HG03060 (cell line): ENCODE measurements around the gene BORCS8.
A peak's percentile ranks its signal among the peaks of the same experiment; 100 is the strongest.
"Not testable (repeated sequence)": the region's sequence is repeated elsewhere in the genome, so short reads cannot be mapped to it uniquely, and the experiment has no call there.

ENCODE experiments used
- ATAC-seq: cut with Tn5 transposase; IDR thresholded peaks from one replicate; pipeline ENCODE4 v1.9.1; 2021; ENCODE audit warnings: low read depth, moderate number of reproducible peaks; ENCODE audit not compliant: unreplicated experiment

The BORCS8 gene

GRCh38 chr19:19154768-19155494 is 37.0 kb downstream of the BORCS8 start:
- no peak for ATAC-seq

- no peak for ATAC-seq
Observed at GRCh38 chr19:19152668-19153384, 39.1 kb downstream of the BORCS8 start.

GRCh38 chr19:19151418-19151817 is 40.5 kb downstream of the BORCS8 start:
- ATAC-seq: no peak

GRCh38 chr19:19149435-19149834 is 42.5 kb downstream of the BORCS8 start:
- ATAC-seq: no peak

- not testable (repeated sequence) for ATAC-seq
Observed at GRCh38 chr19:19148504-19148903, 43.4 kb downstream of the BORCS8 start.

GRCh38 chr19:19147344-19147743 is 44.6 kb downstream of the BORCS8 start:
- no peak for ATAC-seq

GRCh38 chr19:19146865-19147264 is 45.1 kb downstream of the BORCS8 start:
- ATAC-seq: no peak

GRCh38 chr19:19145684-19146608 is 46.0 kb downstream of the BORCS8 start:
- ATAC-seq: no peak

GRCh38 chr19:19145281-19145680 is 46.7 kb downstream of the BORCS8 start:
- ATAC-seq: no peak

GRCh38 chr19:19142347-19142746 is 49.6 kb downstream of the BORCS8 start:
- no peak for ATAC-seq

- ATAC-seq: no peak
Observed at GRCh38 chr19:19140476-19140875, 51.5 kb downstream of the BORCS8 start.

- no peak for ATAC-seq
Observed at GRCh38 chr19:19139876-19140229, 52.1 kb downstream of the BORCS8 start.

- ATAC-seq: peak; percentile 92
Observed at GRCh38 chr19:19138109-19138981, 53.6 kb downstream of the BORCS8 start, which contains the start of gene TMEM161A. Gene TMEM161A (minus strand): TSS chr19:19138478. CDS start chr19:19138428, 50 bp downstream.

- no peak for ATAC-seq
Observed at GRCh38 chr19:19137556-19138108, 54.3 kb downstream of the BORCS8 start.

- not testable (repeated sequence) for ATAC-seq
Observed at GRCh38 chr19:19135713-19136112, 56.2 kb downstream of the BORCS8 start.

GRCh38 chr19:19134687-19135158 is 57.2 kb downstream of the BORCS8 start:
- ATAC-seq: no peak

- ATAC-seq: no peak
Observed at GRCh38 chr19:19133985-19134384, 58.0 kb downstream of the BORCS8 start.

GRCh38 chr19:19132912-19133311 is 59.0 kb downstream of the BORCS8 start:
- ATAC-seq: no peak

GRCh38 chr19:19131989-19132388 is 60.0 kb downstream of the BORCS8 start:
- ATAC-seq: no peak
